Measurements from ENCODE around the gene CHST12.
"Not testable (repeated sequence)": the region's sequence is repeated elsewhere in the genome, so short reads cannot be mapped to it uniquely, and the experiment has no call there.

Gene CHST12

GRCh38 chr7:2437537-2438148 lies 34.2 kb downstream of the CHST12 start:
- DNase-seq: no peak

- no peak for DNase-seq
Measured at GRCh38 chr7:2438186-2438585, 34.8 kb downstream of the CHST12 start.

GRCh38 chr7:2438775-2439174 lies 35.4 kb downstream of the CHST12 start:
- DNase-seq: no peak

DNA sequence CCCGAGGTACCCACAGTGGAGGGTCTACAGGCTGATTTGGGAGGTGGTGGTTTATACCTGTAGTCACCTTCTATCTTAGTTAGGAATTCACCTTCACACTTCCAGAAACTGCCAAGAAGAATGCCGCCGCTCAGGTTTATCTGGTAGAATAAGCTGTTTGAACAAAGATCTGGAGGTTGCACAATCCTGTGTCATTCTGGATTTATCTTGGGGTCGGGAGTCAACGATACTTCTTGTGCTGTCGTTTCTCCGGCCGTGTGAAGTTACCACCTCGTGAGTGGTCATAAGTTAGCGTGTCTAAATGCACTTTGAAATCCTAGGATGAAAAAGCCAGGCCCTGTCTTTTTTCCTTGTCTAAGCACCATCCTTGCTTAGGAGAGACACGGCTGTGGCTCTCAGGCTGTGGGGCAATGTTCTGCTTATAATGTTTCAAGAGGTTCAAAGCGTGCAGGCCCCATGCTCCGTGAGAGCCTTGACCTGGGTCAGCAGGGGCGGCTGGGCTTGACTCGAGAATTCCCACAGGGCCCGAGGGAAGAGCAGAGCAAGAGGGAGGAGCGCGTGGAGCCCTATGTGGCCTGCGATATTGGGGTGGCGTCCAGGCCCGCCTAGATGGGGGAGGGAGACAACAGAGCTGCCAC lies 37.3 kb downstream of the CHST12 start:
- DNase-seq: no peak

- DNase-seq: no peak
Measured at GRCh38 chr7:2441430-2442058, 38.1 kb downstream of the CHST12 start.

DNA sequence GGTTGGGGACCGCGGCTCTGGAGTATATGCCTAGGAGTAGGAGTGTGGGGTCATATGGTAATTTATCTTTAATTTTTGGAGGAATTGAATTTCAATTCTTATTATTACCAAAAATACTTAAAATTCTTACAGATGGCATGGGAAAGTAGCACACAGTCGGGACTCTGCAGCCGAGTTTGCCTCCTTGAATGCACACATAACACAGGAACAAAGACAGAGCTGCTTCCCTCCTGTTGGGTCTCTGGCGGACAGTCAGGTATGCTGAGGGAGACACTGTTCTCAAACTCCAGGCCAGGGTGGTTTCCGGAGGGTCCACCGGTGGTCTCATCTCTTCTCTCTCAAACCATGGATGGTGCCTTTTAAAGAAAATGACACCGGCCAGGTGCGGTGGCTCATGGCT lies 40.1 kb downstream of the CHST12 start:
- no peak for DNase-seq

GRCh38 chr7:2444476-2444875 lies 41.1 kb downstream of the CHST12 start:
- no peak for DNase-seq

- DNase-seq: no peak
Measured at GRCh38 chr7:2445047-2445446, 41.6 kb downstream of the CHST12 start.

DNA sequence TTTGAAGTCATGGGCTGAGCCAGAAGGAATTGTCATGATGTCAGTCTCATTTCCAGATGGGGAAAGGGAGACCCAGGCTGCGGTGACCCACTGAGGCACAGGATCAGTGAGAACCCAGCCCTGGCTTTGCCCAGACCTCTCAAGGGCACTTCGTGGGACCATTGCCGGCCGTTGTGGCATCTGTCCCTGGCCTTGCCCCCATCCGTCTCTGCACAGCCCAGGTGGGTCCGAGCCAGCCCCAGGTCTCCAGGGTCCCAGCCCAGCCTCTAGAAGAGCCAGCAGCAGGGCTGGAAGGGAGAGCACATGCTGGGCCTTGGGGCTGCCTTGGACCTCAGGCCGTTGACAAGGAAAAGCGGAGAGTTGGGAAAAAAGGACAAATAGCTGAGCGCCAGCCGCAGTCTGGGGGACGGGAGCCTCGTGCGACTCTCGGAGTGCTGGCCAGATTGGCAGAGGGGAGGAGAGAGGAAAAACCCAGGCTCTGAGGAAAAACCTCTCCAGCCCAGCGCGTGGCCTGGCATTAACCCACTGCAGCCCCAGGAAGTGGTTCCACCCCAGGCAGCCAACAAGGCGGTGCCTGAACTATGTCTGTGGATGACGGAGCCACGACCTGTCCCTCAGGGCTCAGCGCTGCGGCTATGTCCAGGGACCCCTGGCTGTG lies 42.6 kb downstream of the CHST12 start:
- no peak for DNase-seq

DNA sequence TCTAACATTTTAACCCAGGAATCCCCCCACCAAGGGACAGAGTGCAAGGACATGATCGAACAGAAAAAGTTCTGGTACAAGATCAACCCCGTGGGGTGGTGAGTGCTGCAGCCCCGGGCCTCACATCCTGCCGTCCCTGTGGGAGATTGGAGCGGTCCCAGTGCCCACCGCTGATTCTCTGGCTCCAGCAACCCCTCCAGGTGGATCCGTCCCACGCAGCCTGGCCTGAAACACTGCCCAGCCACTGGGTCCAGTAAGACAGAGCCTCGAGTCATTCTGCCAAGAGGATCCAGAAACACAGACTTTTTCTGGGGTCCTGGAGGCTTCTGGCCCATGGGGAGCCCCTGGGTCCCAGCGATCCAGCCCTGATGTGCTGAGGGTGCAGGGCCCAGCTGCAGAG lies 43.3 kb downstream of the CHST12 start:
- DNase-seq: no peak

DNA sequence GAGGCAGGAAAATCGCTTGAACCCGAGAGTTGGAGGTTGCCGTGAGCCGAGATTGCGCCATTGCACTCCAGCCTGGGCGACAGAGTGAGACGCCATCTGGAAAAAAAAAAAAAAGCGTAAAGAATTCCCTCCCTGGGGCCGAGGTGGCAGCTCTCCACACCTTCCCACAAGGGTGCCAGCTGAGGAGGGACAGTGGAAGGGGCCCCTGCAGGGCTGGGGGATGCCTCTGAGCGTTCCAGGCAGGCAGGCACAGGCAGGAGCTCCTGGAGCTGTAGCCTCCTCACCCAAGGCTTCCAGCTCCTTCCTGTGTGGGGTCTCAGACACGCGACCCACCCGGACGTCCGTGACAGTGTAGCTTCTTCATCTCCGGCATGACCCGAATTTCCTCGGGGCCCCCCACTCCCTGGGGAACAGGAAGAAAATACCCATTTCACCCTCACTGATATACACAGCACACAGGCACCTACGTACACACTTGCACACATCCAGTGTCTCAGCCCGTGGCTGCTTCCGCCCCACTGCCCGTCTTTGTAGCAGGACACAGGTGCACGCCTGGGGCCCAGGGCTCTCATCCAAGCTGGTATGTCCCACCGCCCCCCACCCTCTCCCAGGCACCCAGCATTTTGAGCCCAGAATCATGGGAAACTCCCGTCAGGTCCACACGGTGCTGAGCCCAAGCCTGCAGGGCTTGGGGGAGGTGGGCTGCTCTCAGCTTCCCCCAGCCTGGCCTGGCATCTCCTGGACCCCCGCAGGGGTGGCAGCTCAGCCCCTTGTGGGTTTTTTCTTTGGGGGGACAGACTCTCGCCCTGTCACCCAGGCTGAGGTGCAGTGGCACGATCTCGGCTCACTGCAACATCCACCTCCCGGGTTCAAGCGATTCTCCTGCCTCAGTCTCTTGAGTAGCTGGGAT lies 47.0 kb downstream of the CHST12 start:
- no peak for DNase-seq

- peak; percentile 77 for DNase-seq
Measured at GRCh38 chr7:2451171-2452073, 48.0 kb downstream of the CHST12 start.

GRCh38 chr7:2452074-2452507 lies 48.7 kb downstream of the CHST12 start:
- no peak for DNase-seq

DNA sequence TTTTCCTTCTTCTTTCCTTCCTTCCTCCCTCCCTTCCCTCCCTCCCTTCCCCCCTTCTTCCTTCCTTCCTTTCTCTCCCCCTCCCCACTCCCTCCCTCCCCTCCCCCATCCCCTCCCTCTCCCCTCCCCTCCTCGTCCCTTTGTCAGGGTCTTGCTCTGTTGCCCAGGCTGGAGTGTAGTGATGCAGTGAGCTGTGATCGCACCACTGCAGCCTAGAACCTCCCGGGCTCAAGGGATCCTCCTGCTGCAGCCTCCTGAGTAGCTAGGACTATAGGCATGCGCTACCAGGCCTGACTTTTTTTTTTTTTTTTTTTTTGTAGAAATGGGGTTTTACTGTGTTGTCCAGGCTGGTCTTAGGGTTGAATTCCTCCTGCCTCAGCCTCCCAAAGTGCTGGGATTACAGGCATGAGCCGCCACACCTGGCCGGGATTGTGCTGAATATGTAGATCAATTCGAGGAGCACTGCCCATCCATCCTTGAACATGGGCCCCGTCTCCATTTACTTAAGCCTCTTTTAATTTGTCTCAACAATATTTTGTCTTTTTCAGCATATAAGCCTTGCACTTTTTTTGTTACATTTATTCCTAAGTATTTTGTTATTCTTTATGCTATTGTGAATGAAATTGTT lies 49.3 kb downstream of the CHST12 start:
- DNase-seq: no peak

GRCh38 chr7:2453849-2454248 lies 50.4 kb downstream of the CHST12 start:
- not testable (repeated sequence) for DNase-seq

DNA sequence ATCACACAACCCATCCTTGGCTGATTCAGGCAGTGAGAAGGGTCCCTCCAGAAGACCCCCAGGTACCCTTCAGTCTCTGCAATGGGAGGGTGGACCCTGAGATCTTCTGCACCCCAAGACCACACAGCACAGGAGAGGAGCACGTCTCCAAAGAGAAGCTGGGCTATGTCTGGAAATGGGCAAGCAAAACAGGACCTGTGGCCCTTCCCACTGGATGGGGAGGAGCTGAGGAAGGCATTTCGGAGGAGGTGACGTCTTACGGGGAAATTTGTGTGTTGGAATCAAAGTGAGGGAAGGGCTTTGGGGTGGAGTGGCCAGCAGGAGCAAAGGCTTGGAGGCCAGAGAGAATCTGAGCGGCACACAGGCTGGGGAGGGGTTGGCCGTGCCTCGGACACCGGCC lies 56.3 kb downstream of the CHST12 start:
- no peak for DNase-seq

DNA sequence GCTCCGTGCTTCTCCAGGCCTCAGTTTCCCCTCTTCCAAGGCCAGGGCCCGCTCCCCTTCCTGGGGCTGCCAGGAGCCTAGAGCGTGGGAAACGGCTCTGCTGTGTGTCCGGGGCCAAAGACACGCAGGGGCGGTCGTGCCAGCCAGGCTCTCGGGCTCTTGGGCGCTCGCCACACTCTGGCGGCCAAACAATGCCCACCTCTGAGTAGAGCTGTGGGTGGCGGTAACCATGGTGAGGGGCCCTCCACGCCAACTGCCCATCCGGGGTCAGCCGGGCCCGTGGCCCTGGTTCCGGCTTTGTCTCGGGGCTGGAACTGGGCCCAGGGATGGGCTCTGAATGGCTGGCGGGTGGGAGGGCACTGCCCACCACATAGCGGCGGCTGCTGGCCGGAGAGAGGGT lies 56.8 kb downstream of the CHST12 start:
- DNase-seq: no peak

- no peak for DNase-seq
Measured at GRCh38 chr7:2460641-2461040, 57.2 kb downstream of the CHST12 start.

DNA sequence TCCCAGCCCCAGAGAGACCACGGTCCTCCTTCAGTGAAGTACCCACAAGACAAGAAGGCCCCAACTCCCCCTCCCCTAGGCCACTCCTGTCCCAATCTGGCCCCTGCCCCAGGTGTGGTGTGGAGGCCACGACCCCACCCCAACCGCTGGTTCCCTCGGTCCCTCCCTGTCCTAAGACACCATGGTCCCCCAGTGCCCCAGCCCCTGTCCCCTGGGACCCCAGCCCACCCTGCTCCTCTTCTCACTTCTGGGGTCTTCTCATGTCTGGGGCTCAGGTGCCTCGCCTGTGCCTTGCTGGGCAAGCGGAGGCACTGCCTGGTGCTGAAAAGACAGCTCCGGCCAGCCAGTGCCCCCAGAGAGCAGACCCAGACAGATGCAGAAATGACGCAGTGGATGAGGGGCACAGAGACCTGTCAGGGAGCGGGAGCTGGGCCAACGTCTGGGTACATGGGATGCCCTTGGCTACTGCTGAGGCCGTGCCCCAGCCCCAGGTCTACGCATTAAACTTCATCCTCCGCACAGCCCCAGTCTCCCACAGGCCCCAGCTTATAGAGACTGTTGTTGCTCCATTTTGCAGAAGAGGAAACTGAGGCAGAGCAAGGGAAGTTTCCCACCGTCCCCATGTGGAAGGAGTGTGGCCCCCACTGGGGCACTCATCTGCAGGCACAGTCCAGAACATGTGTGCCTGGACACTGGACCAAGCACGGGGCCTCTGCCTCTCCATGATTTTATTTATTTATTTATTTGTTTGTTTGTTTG lies 58.0 kb downstream of the CHST12 start:
- no peak for DNase-seq

DNA sequence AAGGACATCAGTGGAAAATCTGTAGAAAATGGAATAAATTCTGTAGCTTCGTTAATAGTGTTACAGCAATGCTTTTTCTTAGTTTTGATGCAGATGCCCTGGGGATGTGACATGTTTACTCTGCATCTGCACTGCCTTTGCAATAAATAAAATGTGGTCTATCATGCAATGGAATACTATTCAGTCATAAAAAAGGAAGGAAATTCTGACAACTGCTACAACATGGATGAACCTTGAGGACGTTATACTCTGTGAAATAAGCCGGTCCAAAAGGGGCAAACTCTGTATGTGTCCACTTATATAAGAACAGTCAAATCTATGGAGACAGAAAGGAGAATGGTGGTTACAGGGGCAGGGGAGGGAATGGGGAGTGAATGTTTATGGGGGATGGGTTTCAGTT lies 59.3 kb downstream of the CHST12 start:
- no peak for DNase-seq

DNA sequence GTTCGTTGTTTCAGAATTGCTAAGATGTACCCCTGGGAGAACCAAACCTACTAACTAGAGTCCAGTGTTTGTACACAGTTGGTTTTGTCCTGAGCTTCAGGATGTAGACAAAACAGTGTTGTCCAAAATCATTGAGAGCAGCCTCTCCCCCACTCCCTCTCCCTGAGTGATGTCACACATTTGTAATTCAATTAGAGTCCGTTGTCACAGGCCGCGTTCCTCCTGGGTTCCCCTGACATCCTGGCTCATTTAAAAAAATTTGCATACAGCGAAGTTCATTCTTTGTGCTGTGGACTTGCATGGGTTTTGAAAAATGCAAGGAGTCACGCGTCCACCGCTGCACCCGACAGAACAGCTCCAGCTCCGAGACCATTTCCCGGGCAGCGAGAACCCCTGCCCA lies 62.5 kb downstream of the CHST12 start:
- DNase-seq: no peak

Data from activated gamma-delta T cell treated with Interleukin-2 at 50 U/mL for 16 hours (primary cell).